GM12891 (cell line): ENCODE data around the gene SMIM35.

Experiments used
- POLR2A ChIP-seq: IDR thresholded peaks from 2 replicates; pipeline ENCODE4 v1.6.1; 2011; ENCODE audit warnings: low read depth, low read length, control low read depth
- POLR2AphosphoS5 ChIP-seq: IDR thresholded peaks from 2 replicates; pipeline ENCODE4 v1.6.1; 2011; ENCODE audit warnings: low read depth, low read length, control low read depth
- SPI1 ChIP-seq: IDR thresholded peaks from 2 replicates; pipeline ENCODE4 v1.6.1; 2011; ENCODE audit warnings: low read depth, low read length, control low read depth

GRCh38 chr11:118109231-118109630 lies 22.5 kb upstream of the SMIM35 start:
- TF ChIP-seq POLR2A (no peak), POLR2AphosphoS5 (no peak), SPI1 (no peak)
